KOPT-K1 (cell line): ENCODE results near the gene APBB3.
"Not testable (repeated sequence)": the region's sequence is repeated elsewhere in the genome, so short reads cannot be mapped to it uniquely, and the experiment has no call there.

ENCODE experiments used
- H3K27ac ChIP-seq: fragments of 200-600 bp; sonication (generic); 2 replicates; pipeline ENCODE4 v1.5.1; 2016; ENCODE audit warnings: antibody characterized with exemption, mild to moderate bottlenecking, low read depth, low read length; ENCODE audit not compliant: poor library complexity, severe bottlenecking
- H3K36me3 ChIP-seq: fragments of 200-600 bp; sonication (generic); 2 replicates; pipeline ENCODE4 v1.5.1; 2017; ENCODE audit warnings: antibody characterized with exemption, mild to moderate bottlenecking, low read length, moderate library complexity; ENCODE audit not compliant: insufficient read depth
- H3K9me3 ChIP-seq: fragments of 200-600 bp; sonication (generic); 2 replicates; pipeline ENCODE4 v1.5.1; 2017; ENCODE audit warnings: antibody characterized with exemption, low read length, mild to moderate bottlenecking; ENCODE audit not compliant: insufficient read depth, poor library complexity, severe bottlenecking

Gene APBB3

DNA sequence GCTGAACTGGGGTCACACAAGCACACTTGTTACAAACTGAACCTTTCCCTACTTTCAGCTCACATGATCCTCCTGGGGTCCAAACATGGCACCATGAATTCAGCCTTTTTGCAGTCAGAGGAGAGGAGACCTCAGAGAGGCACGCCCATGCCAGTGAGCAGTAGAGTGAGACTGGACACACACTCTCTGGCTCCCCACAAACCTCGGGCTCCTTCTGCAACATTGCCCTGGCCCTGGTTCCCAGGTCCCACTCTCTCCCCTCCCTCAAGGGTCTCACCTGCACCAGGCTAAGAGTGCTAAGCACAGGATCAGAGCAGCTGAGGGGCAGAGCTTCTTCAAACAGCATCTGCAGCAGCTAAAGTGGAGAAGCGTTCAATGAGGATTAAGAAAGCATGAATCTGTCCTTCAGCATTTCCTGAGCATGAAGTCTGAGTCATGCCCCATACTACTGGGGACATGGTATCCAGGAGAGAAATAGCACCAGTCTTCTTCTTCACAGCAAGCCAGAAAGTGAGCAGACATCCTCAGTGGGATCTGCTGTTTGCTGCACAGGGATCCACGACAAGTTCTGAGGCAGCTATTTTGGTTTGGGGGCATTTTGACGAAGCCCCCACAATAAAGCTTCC lies 27.5 kb upstream of the APBB3 start:
- no peaks in the 10 kb centered on the region for H3K9me3 ChIP-seq
- H3K36me3 ChIP-seq = no peaks in the 10 kb centered on the region
- no peak overlapping the region for H3K27ac ChIP-seq

DNA sequence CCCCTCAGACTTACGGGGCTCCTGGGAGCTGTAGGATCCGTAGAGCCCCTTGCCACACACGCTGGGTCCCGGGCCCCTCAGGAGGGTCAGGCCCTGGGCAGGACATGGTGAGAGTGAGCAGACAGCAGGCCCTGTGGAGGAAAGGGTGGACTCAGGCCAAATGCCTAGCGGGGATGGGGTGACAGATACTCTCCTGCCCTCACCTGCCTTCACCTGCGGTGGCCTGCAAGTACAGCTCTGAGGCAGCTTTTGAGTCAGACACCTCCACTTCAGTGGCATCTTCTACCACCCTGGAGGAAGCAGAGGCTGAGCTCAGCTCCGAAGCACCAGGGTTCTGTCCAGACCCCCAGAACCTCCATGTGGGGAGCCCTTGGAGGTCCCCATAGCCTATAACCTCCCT lies 26.5 kb upstream of the APBB3 start:
- H3K9me3 ChIP-seq = no peaks in the 10 kb centered on the region
- H3K27ac ChIP-seq = no peak overlapping the region
- H3K36me3 ChIP-seq = no peaks in the 10 kb centered on the region

DNA sequence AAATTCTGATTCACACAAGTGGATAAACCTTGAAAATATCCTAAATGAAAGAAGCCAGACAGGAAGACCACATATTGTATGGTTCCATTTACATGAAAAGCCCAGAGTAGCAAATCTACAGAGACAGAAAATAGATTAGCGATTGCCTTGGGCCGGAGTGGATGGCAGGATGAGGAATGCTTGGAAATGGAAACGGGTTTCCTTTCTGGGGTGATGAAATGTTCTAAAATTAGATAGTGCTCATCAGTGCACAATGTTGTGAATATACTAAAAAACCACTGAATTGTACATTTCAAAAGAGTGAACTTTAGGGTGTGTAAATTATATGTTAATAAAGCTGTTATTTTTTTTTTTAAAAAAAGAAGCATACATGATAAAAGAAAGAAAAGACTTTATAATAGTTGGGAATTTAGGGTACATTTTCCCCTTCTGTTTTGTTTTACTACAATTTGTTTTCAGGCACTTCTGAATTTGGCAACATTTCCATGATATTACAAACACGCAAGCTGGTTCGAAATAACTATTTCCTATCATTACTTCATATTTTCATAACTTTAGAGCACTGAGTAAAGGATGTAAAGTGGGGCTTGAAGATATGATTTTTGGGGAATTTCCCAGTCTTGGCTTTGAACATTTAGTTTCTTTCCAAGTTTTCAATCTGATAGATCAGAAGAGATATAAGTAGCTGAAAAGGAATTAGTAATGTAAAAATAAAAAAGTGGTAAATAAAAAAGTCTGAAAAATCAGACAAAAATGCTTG lies 24.1 kb upstream of the APBB3 start:
- Histone ChIP-seq H3K9me3 (no peaks in the 10 kb centered on the region), H3K27ac (no peak overlapping the region), H3K36me3 (no peaks in the 10 kb centered on the region)

DNA sequence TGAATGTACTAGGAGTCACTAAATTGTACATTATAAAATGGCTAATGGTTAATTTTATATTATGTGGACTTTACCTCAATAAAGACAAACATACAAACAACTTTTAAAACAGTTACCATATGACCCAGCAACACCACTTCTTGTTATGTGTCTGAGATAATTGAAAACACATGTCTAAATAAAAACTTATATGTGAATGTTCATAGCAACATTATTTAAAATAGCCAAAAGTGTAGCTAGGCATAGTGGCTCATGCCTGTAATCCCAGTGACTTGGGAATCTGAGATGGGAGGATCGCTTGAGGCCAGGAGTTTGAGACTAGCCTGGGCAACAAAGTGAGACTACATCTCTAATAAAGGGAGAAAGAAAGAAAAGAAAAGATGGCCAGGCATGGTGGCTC lies 23.1 kb upstream of the APBB3 start:
- Histone ChIP-seq H3K9me3 (no peaks in the 10 kb centered on the region), H3K36me3 (no peaks in the 10 kb centered on the region), H3K27ac (no peak overlapping the region)

DNA sequence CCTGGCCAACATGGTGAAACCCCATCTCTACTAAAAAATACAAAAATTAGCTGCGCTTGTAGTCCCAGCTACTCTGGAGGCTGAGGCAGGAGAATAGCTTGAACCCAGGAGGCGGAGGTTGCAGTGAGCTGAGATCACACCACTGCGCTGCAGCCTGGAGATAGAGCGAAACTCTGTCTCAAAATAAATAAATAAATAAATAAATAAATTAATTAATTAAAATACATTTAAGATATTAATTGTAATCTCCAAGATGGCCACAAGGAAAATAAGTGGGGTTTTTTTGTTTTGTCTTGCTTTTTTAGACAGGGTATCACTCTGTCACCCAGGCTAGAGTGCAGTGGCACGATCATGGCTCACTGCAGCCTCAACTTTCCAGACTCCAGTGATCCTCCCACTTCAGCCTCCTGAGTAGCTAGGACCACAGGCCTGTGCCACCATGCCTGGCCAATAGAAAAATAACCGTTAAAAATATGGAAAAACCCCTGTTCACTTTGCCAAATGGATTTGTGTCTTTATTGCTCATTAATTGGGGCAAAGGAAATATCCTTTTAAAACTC lies 14.9 kb upstream of the APBB3 start:
- H3K36me3 ChIP-seq, H3K9me3 ChIP-seq, H3K27ac ChIP-seq: not testable (repeated sequence)

DNA sequence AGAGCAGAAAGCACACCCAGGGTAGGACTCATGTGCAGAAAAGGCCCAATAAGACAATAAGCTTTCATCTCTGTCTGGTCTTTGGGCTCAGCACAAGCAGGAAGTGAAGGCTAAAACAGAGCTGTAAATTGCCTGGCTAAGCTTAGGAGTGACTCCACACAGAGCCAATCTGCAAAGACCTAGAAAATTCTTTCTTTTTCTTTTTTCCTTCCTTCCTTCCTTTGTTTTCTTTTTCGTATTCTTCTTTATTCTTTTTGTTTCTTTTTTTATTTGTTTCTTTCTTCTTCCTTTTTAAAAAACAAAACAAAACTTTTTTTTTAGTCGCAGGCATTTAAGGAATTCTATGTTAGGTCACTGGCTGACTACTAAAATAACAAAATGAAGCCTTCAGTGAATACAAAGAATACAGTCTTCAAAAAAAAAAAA lies 12.4 kb upstream of the APBB3 start:
- no peaks in the 10 kb centered on the region for H3K9me3 ChIP-seq

DNA sequence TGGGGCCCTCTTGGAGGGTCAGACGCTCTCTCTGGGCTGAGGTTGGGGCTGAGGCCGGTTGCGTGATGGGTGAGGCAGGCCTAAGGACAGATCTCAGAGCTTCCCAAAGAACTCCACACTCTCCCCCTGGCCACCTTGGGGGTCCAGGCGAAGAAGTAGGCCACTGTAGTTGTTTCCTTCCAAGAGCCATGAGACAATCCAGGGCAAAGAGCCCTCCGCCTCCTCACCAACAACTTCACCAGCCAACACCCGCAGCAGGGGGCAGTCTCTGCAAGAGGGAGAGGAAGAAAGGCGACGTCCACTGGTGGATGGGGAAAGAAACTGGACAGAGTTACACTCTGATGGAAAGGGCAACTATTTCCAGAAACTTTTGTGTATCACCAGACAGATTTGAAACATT lies 10.9 kb upstream of the APBB3 start:
- no peaks in the 10 kb centered on the region for H3K9me3 ChIP-seq
- no peak overlapping the region for H3K27ac ChIP-seq
- peaks cover 6% of the 10 kb centered on the region; the same call in 1 of the 2 replicates for H3K36me3 ChIP-seq

More for the DNA sequence above, 12.4 kb upstream of the APBB3 start:
- Histone ChIP-seq H3K36me3 (no peaks in the 10 kb centered on the region), H3K27ac (no peak overlapping the region)

DNA sequence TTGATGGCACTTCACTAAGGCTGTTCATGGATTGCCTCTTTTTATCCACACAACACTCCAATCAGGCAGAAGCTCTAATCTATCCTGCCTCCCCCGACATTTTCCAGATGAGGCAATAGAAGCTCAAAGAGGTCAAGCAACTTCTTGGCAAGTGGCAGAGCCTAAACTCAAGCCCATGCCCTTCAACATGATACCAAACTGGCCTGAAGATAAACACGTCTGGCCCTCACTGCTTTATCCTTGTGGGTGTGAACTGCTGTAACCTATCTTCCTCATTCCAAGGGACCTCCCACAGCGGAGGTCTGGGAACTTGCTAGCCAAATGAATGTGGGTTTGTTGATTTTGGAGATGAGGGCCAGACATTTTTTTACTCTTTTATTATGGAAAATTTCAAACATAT lies 9.8 kb upstream of the APBB3 start:
- Histone ChIP-seq H3K27ac (no peak overlapping the region), H3K36me3 (peaks cover 11% of the 10 kb centered on the region; the same call in 1 of the 2 replicates), H3K9me3 (no peaks in the 10 kb centered on the region)

DNA sequence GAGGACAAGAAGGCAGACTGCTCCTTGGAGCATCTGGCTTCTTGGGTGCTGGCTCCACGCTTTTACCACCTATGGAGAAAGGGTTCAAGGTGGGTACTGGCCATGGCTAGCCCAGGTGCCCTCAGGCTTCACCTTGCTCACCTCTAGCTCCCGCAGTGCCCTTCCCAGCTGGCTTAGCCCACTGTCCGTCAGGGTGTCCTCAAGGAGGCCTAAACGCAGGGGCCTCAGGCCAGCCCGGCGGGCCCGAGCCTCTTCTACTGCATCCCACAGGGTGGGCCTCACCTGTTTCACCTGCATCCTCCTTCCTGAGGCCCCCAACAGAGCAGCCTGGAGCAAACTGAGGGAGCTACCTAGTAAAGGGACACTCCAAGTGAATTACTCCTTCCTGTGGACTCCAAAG lies 9.3 kb upstream of the APBB3 start:
- Histone ChIP-seq H3K36me3 (peaks cover 12% of the 10 kb centered on the region), H3K9me3 (no peaks in the 10 kb centered on the region), H3K27ac (no peak overlapping the region)

DNA sequence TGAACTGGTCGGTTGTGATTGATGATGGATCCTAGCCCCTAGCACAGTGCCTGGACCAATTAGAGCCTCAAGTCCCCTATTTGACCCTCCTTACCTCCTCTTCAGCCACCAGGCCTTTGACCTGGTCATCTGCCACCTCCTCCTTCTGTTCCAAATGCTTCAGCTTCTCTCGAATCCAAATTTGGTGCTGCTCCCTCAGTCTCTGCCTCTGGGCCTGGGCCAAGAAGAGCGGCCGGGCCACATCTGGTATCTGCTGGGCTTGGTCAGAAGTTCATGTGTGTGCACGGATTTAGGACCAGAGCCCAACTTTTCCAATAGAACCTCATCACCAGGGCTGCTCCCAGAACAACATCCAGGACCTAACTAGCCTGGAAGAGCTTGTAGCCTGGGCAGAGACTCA lies 6.7 kb upstream of the APBB3 start:
- no peak overlapping the region for H3K27ac ChIP-seq
- peaks cover 38% of the 10 kb centered on the region for H3K36me3 ChIP-seq
- no peaks in the 10 kb centered on the region for H3K9me3 ChIP-seq

DNA sequence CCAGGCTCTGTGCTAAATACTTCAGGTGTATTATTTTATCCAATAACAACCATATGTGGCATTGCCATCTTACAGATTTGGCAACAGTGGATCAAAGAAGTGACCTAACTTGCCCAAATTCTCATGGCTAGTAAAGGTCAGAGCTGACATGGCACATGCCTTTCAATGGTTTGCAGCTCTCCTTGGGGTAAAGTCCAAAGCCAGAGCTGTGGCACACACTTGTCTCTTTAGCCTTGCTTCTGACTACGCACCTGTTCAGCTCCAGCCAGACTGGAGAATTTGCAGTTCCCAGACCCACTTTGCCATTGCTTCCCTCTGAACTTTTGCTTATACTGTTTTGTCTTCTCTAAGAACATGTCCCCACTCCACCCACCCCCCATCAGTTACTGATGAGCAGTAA lies 6.1 kb upstream of the APBB3 start:
- Histone ChIP-seq H3K27ac (no peak overlapping the region), H3K36me3 (peaks cover 42% of the 10 kb centered on the region), H3K9me3 (no peaks in the 10 kb centered on the region)

DNA sequence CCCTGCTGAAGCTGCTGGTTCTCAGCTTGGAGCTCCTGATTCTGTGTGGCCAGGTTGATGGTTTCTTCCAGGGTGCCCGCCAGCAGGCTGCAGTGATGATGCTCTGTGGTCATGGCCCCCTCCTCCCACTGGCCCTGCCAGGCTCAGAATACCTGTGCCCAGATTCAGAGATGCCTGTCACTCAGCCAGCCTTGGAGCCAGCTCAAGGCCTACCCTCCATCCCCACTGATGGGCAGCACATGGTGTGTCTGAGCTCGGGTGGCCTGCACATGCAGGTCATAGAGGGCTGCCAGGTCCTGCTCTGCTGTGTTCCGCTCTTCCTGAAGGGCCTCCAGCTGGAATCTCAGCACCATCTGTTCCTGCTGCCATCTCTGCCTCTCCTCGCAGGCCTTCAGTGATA lies 5.7 kb upstream of the APBB3 start:
- Histone ChIP-seq H3K9me3 (no peaks in the 10 kb centered on the region), H3K27ac (no peak overlapping the region), H3K36me3 (peaks cover 42% of the 10 kb centered on the region)

DNA sequence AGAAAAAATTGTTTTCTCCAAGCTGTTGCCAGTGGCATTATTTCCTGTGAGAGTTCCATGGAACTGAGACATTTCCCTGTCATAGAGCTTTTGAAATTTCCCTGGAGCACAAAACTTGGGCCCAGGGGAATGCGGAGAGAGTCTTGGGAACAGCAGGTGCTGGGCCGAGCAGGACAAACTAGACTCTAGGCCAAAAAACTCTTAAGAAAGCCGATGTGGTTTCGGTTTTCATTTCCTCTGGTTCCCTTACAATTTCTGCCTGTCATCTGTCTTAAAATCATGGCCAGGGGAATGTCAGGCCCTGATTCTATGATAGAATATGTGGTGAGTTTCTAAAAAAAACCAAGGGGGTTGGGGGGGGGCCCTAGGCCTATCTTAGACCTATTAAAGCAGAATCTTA lies 4.8 kb upstream of the APBB3 start:
- Histone ChIP-seq H3K36me3 (peaks cover 42% of the 10 kb centered on the region), H3K9me3 (no peaks in the 10 kb centered on the region), H3K27ac (no peak overlapping the region)

DNA sequence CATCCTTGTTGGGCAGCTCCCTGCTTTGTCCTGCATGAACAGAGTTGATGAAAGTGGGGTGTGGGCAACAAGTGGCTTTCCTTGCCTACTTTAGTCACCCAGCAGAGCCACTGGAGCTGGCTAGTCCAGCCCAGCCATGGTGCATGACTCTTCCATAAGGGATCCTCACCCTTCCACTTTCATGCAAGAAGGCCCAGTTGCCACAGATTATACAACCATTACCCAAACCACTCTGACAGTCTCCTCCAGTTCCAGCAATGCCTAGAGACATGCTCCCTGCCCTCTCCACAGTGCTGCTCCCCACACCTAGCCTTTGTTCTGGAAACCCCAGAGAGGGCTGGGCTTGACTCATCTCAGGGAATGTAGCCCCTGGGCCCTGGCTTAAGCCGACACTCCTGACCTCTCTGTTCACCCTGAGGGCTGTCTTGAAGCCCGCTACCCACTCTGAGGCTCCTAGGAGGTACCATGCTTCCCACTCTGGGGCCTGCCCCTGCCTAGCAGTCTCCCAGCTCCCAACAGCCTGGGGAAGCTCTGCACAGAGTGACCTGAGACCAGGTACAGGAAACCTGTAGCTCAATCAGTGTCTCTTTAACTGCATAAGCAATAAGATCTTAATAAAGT lies 4.2 kb upstream of the APBB3 start:
- H3K36me3 ChIP-seq = peaks cover 42% of the 10 kb centered on the region
- H3K9me3 ChIP-seq = no peaks in the 10 kb centered on the region
- no peak overlapping the region for H3K27ac ChIP-seq

DNA sequence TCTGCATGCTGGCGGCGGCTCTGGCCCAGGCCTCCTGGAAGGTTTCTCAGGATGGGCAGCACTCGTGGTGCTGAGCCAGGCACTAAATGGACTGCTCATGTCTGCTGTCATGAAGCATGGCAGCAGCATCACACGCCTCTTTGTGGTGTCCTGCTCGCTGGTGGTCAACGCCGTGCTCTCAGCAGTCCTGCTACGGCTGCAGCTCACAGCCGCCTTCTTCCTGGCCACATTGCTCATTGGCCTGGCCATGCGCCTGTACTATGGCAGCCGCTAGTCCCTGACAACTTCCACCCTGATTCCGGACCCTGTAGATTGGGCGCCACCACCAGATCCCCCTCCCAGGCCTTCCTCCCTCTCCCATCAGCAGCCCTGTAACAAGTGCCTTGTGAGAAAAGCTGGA lies 3.5 kb upstream of the APBB3 start:
- Histone ChIP-seq H3K9me3 (no peaks in the 10 kb centered on the region), H3K27ac (no peak overlapping the region), H3K36me3 (peaks cover 42% of the 10 kb centered on the region)
